NCI-H345 treated with DMSO at 0.1 percent for 48 hours (cell line): Measurements from ENCODE around the gene QSOX1.

ENCODE experiments used
- DNase-seq: peaks from one replicate; lab custom pipeline; 2025; ENCODE audit not compliant: unreplicated experiment; lab: John Stamatoyannopoulos, UW

QSOX1 gene

GRCh38 chr1:180248731-180249681, 94.3 kb downstream of the QSOX1 start:
- no peak for DNase-seq

GRCh38 chr1:180249725-180250498, 95.2 kb downstream of the QSOX1 start:
- no peak for DNase-seq

DNA sequence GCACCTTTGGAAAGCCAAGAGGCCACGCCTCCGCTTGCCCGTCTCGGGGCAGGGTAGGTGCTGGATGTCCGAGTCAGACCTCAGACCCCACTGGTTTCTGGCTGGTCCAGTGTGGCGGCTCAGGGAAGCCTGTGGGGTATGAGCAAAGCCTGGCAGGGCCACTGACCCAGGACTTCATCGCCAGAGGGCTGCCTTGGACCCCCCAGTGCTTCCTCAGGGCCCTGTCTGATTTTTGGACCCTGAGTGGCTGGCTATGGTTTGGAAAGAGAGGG, 95.8 kb downstream of the QSOX1 start:
- DNase-seq = no peak

DNA sequence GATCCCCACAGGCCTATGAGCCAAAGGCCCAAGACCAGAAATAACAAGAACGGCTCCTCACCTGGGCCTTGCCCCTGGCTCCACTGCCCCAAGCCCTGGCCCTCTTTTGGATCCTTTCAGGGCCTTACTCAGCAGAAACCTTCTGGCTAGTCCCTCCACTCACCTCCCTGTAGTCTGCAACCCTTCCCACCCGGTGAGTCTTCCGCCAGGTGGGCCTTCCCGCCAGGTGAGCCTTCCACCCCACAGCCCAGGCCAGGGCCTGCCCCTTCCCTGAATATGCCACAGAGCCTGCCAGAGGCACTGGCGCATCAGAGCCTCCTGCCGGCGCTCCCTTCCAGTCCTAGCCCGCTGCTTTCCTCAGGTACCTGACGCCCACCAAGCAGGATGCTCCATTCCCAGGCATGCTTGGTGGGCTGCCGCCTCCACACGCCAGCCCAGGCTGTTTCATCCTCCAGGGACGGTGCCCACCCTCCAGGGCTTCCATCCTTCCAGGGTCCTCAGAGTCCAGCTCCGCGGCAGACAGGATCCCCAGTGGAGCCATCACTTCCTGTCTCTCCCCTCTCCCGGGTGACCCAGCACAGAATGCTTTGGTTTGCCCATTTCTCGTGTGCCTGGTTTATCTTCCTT, 96.3 kb downstream of the QSOX1 start:
- DNase-seq = no peak

- no peak for DNase-seq
Observed at GRCh38 chr1:180251526-180252305, 97.0 kb downstream of the QSOX1 start.

DNA sequence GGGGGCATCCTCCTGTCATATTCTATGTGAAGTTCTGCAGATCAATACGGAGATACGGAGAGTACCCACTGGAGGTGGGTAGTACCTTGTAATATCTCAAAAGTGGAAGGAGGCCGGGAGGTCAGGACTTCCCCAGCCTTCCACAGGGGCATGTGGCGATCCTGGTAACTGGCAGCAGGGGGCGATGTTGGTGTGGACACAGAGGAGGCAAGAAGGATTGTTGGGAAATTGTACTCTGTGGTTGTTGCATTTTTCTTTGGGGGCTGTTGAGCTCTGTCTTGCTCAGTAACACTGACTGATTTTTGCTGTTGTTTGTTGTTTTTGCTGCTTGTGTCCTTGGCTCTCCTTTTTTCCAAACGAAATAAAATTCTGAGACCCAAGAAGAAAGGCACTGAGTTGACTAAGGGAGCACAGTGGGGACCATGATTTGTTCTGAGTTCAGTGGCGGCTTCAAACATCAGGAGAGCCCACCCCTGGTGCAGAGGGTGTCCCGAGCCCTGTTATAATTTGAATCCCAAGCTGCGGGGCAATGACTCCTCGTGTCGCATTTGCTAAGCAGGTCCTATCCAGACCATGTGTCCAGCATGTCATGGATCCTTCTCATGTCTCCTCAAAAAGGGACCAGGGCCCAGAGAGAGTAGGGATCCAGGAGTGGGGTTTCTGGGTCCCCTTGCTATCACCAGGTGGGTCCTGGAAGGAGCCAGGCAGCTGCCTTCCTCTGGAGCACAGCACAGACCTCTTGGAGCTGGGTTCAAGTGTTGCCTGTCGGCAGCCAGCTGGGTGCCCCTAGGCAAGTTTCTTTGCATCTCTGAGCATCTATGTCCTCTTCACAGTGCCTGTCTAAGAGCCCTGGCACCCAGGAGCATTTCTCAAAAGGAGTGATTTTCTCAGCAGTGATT, 98.2 kb downstream of the QSOX1 start:
- peak; percentile 21 for DNase-seq
